Left ventricle myocardium inferior (tissue), 1 donor: Measurements from ENCODE around the gene ARFGAP1. TPM values are rescaled to one million over a fixed set of nuclear protein-coding genes. Genes with fewer than 3 reads are reported as not detected.

Experiments used
- DNase-seq: peaks from one replicate; pipeline ENCODE4 v3.0.0-alpha.2; 2020
- H3K27ac ChIP-seq: fragments of 200-600 bp; replicated peaks from 2 replicates; pipeline ENCODE4 v1.8.0; 2021
- H3K27me3 ChIP-seq: fragments of 200-600 bp; 2 replicates; pipeline ENCODE4 v1.8.0; 2021; ENCODE audit warnings: low read depth
- H3K36me3 ChIP-seq: fragments of 200-600 bp; 2 replicates; pipeline ENCODE4 v1.8.0; 2021
- H3K4me1 ChIP-seq: fragments of 200-600 bp; 2 replicates; pipeline ENCODE4 v1.8.0; 2021
- H3K4me3 ChIP-seq: fragments of 200-600 bp; 2 replicates; pipeline ENCODE4 v1.8.0; 2021; ENCODE audit warnings: mild to moderate bottlenecking, moderate library complexity
- H3K9me3 ChIP-seq: fragments of 200-600 bp; replicated peaks from 2 replicates; pipeline ENCODE4 v1.8.0; 2021
- CTCF ChIP-seq: fragments of 200-600 bp; IDR thresholded peaks from 2 replicates; pipeline ENCODE4 v1.8.0; 2021; ENCODE audit warnings: antibody characterized with exemption, mild to moderate bottlenecking, borderline replicate concordance
- intact Hi-C: fragments of 100-400 bp; cut with micrococcal nuclease; formaldehyde crosslinking; loops from one replicate; pipeline ENCODE4 v1.11.0; 2022
- total RNA-seq: library from RNA; stranded (reverse); fragmentation: NEBNext Ultra II Directional; extraction: Animal tissue kit (Norgen Biotek cat#: 25700); gene quantifications from one replicate; pipeline ENCODE4 v1.2.1, GENCODE V29; 2021
- donor health status: DM: no; HTN: yes; CAD: no; lungs with severe emphysema.

ARFGAP1 gene
- total RNA-seq, 1 donor from 2014 or later, result 33.4 TPM

- DNase-seq, result peak; percentile 6
- peaks cover 7% of the 10 kb centered on the region for H3K4me1 ChIP-seq
- peaks cover 60% of the 10 kb centered on the region for H3K27me3 ChIP-seq
- H3K27ac ChIP-seq, result no peak overlapping the region
- no peaks in the 10 kb centered on the region for H3K36me3 ChIP-seq
- intact Hi-C loops, result loop anchor here (5.0 kb wide), 1 partner anchor 75 kb away; no protein-coding TSS in a partner anchor
- no peak for TF ChIP-seq CTCF
- no peak overlapping the region for H3K4me3 ChIP-seq
- peaks cover 12% of the 10 kb centered on the region for H3K9me3 ChIP-seq
Observed at GRCh38 chr20:63306673-63307537, 34.3 kb downstream of the ARFGAP1 start.

GRCh38 chr20:63307538-63308217 is 35.1 kb downstream of the ARFGAP1 start:
- Histone ChIP-seq H3K4me3 (no peak overlapping the region), H3K27me3 (peaks cover 63% of the 10 kb centered on the region), H3K9me3 (peaks cover 4% of the 10 kb centered on the region), H3K4me1 (peaks cover 7% of the 10 kb centered on the region), H3K27ac (no peak overlapping the region), H3K36me3 (no peaks in the 10 kb centered on the region)
- TF ChIP-seq CTCF, result no peak
- intact Hi-C loops, result loop anchor here (5.0 kb wide), 1 partner anchor 75 kb away; no protein-coding TSS in a partner anchor
- peak; percentile 11 for DNase-seq

- DNase-seq, result peak; percentile 7
- Histone ChIP-seq H3K27me3 (peaks cover 64% of the 10 kb centered on the region), H3K27ac (no peak overlapping the region), H3K9me3 (no peaks in the 10 kb centered on the region), H3K36me3 (no peaks in the 10 kb centered on the region), H3K4me3 (no peak overlapping the region), H3K4me1 (peaks cover 7% of the 10 kb centered on the region)
- intact Hi-C loops, result loop anchor here (5.0 kb wide), 1 partner anchor 74 kb away; no protein-coding TSS in a partner anchor
- no peak for TF ChIP-seq CTCF
Observed at GRCh38 chr20:63308218-63308911, 35.8 kb downstream of the ARFGAP1 start.

- DNase-seq, result peak; percentile 38
- H3K4me1 ChIP-seq, result peaks cover 14% of the 10 kb centered on the region
- no peak overlapping the region for H3K4me3 ChIP-seq
- intact Hi-C loops, result loop anchor here (5.0 kb wide), 1 partner anchor 73 kb away; no protein-coding TSS in a partner anchor
- no peaks in the 10 kb centered on the region for H3K36me3 ChIP-seq
- H3K9me3 ChIP-seq, result no peaks in the 10 kb centered on the region
- H3K27ac ChIP-seq, result no peak overlapping the region
- TF ChIP-seq CTCF, result peak; percentile 93
- peaks cover 71% of the 10 kb centered on the region for H3K27me3 ChIP-seq
Observed at GRCh38 chr20:63309261-63310071, 36.9 kb downstream of the ARFGAP1 start.
